ENCODE data around the gene EFEMP1. TPM values are rescaled to one million over a fixed set of nuclear protein-coding genes. Genes with fewer than 3 reads are reported as not detected.

The EFEMP1 gene
- total and polyA plus RNA-seq, 10 of the 15 experiments (the other 5 are each of a cell fraction or from before 2014, with no cell fraction given): 0.27 to 1.2 (median 0.35) TPM; not detected in 6

DNA sequence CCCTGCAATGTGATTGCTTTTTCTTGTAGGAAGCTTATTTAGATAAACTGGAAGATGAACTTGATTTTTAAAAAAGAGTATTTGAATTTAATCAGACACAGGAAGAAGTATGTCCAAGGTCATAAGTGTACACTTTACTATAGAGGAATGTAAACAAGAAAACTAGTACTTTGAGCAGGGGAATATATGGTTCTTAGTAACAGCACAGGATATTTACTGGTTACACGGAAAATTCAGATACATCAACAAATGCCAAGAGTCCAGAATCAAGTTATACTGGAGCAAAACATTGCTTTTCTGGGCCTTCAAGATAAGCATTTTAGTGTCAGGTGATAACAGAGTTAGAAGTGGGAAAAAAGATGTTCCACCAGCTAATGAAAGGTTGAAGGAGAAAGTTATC lies 75.5 kb downstream of the EFEMP1 start (continued):
- TF ChIP-seq GATAD2B (conservative IDR thresholded peaks at IDR 0.05; ENCODE audit: low read depth): no peak
- TF ChIP-seq STAT1 (conservative IDR thresholded peaks at IDR 0.05): no peak
- no peak for TF ChIP-seq FOS (IDR thresholded peaks at IDR 0.05; ENCODE audit: borderline replicate concordance, extremely low read depth, insufficient read length)
- no peak for TF ChIP-seq CBX5 (IDR thresholded peaks at IDR 0.05; ENCODE audit: low read depth)
- TF ChIP-seq TCF7 (IDR thresholded peaks at IDR 0.05; ENCODE audit: borderline replicate concordance): no peak
- no peak for TF ChIP-seq CEBPB (IDR thresholded peaks at IDR 0.05; ENCODE audit: borderline replicate concordance in 1 of 2, low read depth in 2 of 2, low read length in 2 of 2)
- no peak for TF ChIP-seq FOXM1 (IDR thresholded peaks at IDR 0.05; ENCODE audit: low read depth, low read length)
- no peak for TF ChIP-seq CHD4 (IDR thresholded peaks at IDR 0.05)
- no peak for TF ChIP-seq STAT3 (IDR thresholded peaks at IDR 0.05; ENCODE audit: low read depth, low read length)
- TF ChIP-seq BACH1 (IDR thresholded peaks at IDR 0.05; ENCODE audit: borderline replicate concordance): no peak
- no peak for TF ChIP-seq GABPA (IDR thresholded peaks at IDR 0.05; ENCODE audit: low read depth)

DNA sequence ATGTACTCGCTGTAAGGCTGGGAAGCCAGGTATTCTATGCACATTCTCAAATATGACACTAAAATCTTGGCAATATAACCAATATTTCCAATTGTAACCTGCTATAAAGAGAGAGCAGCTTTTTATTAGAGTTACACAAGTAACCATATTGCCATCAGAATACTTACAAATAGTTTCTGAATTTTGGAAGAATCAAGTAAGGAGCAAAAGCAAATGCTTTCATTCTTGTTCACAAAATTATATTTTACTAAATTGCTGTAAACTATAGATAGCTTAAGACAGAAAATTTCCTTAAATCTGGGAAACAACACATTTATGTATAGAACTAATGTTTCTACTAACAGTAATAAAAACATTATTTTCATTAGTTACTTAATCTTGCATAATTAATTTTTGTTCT lies 77.2 kb downstream of the EFEMP1 start:
- H3K79me2 ChIP-seq (ENCODE audit: control insufficient read depth, insufficient read depth, low read length): no peaks in the 10 kb centered on the region
- no peaks in the 10 kb centered on the region for H4K20me1 ChIP-seq (ENCODE audit: control insufficient read depth, insufficient read depth)
- ATAC-seq (no peak), FAIRE-seq (no peak), DNase-seq (ENCODE audit: low read depth, low spot score) (no peak)
- POLR2A ChIA-PET: no interaction called here
- intact Hi-C loops (cut with micrococcal nuclease; ENCODE audit: unreplicated experiment): no loop called here
- 0% methylated on average over 1 of the region's 1 CpG for WGBS (ENCODE audit: insufficient coverage, insufficient replicate concordance, low lambda C conversion rate, missing lambda C conversion rate)
- TF ChIP-seq ZNF24 (IDR thresholded peaks at IDR 0.05) (no peak), NFYB (IDR thresholded peaks at IDR 0.05; ENCODE audit: insufficient read depth, low read depth, low read length) (no peak), JUNB (IDR thresholded peaks at IDR 0.05) (no peak), EZH2 (IDR thresholded peaks at IDR 0.05; ENCODE audit: borderline replicate concordance, control insufficient read depth, low read depth, low read length) (no peak), NR2F1 (conservative IDR thresholded peaks at IDR 0.05) (no peak), GABPA (IDR thresholded peaks at IDR 0.05; ENCODE audit: low read depth) (no peak), TCF3 (IDR thresholded peaks at IDR 0.05; ENCODE audit: borderline replicate concordance, insufficient read depth, low read depth, low read length) (no peak), PBX3 (IDR thresholded peaks at IDR 0.05; ENCODE audit: insufficient replicate concordance, low read depth, low read length) (no peak)
- TF ChIP-seq, protein P1, sequence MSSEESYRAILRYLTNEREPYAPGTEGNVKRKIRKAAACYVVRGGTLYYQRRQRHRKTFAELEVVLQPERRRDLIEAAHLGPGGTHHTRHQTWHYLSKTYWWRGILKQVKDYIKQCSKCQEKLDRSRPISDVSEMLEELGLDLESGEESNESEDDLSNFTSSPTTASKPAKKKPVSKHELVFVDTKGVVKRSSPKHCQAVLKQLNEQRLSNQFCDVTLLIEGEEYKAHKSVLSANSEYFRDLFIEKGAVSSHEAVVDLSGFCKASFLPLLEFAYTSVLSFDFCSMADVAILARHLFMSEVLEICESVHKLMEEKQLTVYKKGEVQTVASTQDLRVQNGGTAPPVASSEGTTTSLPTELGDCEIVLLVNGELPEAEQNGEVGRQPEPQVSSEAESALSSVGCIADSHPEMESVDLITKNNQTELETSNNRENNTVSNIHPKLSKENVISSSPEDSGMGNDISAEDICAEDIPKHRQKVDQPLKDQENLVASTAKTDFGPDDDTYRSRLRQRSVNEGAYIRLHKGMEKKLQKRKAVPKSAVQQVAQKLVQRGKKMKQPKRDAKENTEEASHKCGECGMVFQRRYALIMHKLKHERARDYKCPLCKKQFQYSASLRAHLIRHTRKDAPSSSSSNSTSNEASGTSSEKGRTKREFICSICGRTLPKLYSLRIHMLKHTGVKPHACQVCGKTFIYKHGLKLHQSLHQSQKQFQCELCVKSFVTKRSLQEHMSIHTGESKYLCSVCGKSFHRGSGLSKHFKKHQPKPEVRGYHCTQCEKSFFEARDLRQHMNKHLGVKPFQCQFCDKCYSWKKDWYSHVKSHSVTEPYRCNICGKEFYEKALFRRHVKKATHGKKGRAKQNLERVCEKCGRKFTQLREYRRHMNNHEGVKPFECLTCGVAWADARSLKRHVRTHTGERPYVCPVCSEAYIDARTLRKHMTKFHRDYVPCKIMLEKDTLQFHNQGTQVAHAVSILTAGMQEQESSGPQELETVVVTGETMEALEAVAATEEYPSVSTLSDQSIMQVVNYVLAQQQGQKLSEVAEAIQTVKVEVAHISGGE (CRISPR knock-in tag; IDR thresholded peaks at IDR 0.05): no peak
- no peaks in the 10 kb centered on the region for H3K27me3 ChIP-seq (replicated peaks in 1 of 2; ENCODE audit: control insufficient read depth in 2 of 2, insufficient read depth in 2 of 2, low read length in 1 of 2)
- SMC1A ChIA-PET (ENCODE audit: uncharacterized antibody, unreplicated experiment): no interaction called here
- no peaks in the 10 kb centered on the region for H3K4me1 ChIP-seq (ENCODE audit: control insufficient read depth, insufficient read depth, low read length)
- in situ Hi-C loops (cut with MboI): no loop called here
- no peaks in the 10 kb centered on the region for H3K36me3 ChIP-seq (ENCODE audit: control insufficient read depth in 2 of 2, insufficient read depth in 2 of 2, low read length in 1 of 2)
- BruUV-seq (replicated peaks): no TSS peak
- no peak overlapping the region for H3K4me3 ChIP-seq
- H2AFZ ChIP-seq (ENCODE audit: control insufficient read depth, low read depth, low read length): no peak overlapping the region
- CTCF ChIA-PET: no interaction called here
- no peaks in the 10 kb centered on the region for H3K9me3 ChIP-seq (replicated peaks; ENCODE audit: control insufficient read depth, insufficient read depth, low read length)
- no peak overlapping the region for H3K27ac ChIP-seq (ENCODE audit: control insufficient read depth, insufficient read depth)
- RAD21 ChIA-PET (ENCODE audit: unreplicated experiment): no interaction called here
- H3K4me2 ChIP-seq (ENCODE audit: control insufficient read depth, insufficient read depth): no peak overlapping the region
- H3K9ac ChIP-seq (ENCODE audit: control insufficient read depth, insufficient read depth, low read length): no peak overlapping the region
